A549 (cell line): ENCODE results near the gene RNF13. TPM values are rescaled to one million over a fixed set of nuclear protein-coding genes. Genes with fewer than 3 reads are reported as not detected.

Experiments
- BCL3 ChIP-seq: fragments of >200 bp; sonication (Bioruptor Twin); formaldehyde crosslinking; IDR thresholded peaks from 3 replicates; pipeline ENCODE4 v1.6.1; 2016
- CBX8 ChIP-seq: fragments of 200-600 bp; sonication (generic); IDR thresholded peaks from 2 replicates; pipeline ENCODE4 v1.6.1; 2016
- CEBPB ChIP-seq, 2 experiments: fragments of >200 bp in 1 of 2; sonication (Bioruptor Twin) in 1 of 2; formaldehyde crosslinking in 1 of 2; IDR thresholded peaks; 2 replicates each; pipeline ENCODE4 v1.6.1; 2012 to 2016
- E2F6 ChIP-seq: IDR thresholded peaks from 2 replicates; pipeline ENCODE4 v1.6.1; 2012; ENCODE audit warnings: low read depth, borderline replicate concordance
- EHMT2 ChIP-seq: fragments of 200-600 bp; sonication (generic); IDR thresholded peaks from 2 replicates; pipeline ENCODE4 v1.6.1; 2016; ENCODE audit warnings: antibody characterized with exemption, low read depth, mild to moderate bottlenecking, moderate library complexity
- EP300 ChIP-seq, 2 experiments: fragments of >200 bp; sonication (Bioruptor Twin); formaldehyde crosslinking; IDR thresholded peaks; 2 replicates in 1 of 2; 3 replicates in 1 of 2; pipeline ENCODE4 v1.6.1; 2016 to 2017
- GATA3 ChIP-seq: IDR thresholded peaks from 2 replicates; pipeline ENCODE4 v1.6.1; 2012; ENCODE audit warnings: borderline replicate concordance
- HMGXB4 ChIP-seq: fragments of 250-450 bp; sonication (Bioruptor Pico); IDR thresholded peaks from 2 replicates; pipeline ENCODE4 v1.5.0; 2021; ENCODE audit warnings: mild to moderate bottlenecking, moderate library complexity, borderline replicate concordance
- HOXA7 ChIP-seq: fragments of 250-450 bp; sonication (Bioruptor Pico); IDR thresholded peaks from 2 replicates; pipeline ENCODE4 v1.5.0; 2020; ENCODE audit warnings: mild to moderate bottlenecking, moderate library complexity
- HOXB5 ChIP-seq: fragments of 250-450 bp; sonication (Bioruptor Pico); IDR thresholded peaks from 2 replicates; pipeline ENCODE4 v1.5.0; 2020; ENCODE audit warnings: mild to moderate bottlenecking, moderate library complexity
- JUN ChIP-seq, 2 experiments: fragments of >200 bp; sonication (Bioruptor Twin); formaldehyde crosslinking; IDR thresholded peaks; 2 replicates in 1 of 2; 3 replicates in 1 of 2; pipeline ENCODE4 v1.6.1; 2016 to 2017
- JUNB ChIP-seq: fragments of >200 bp; sonication (Bioruptor Twin); formaldehyde crosslinking; IDR thresholded peaks from 2 replicates; pipeline ENCODE4 v1.6.1; 2016
- KDM5A ChIP-seq: fragments of 200-600 bp; sonication (generic); IDR thresholded peaks from 2 replicates; pipeline ENCODE4 v1.6.1; 2016; ENCODE audit warnings: antibody characterized with exemption, mild to moderate bottlenecking
- MAZ ChIP-seq: fragments of 150-350 bp; IDR thresholded peaks from 2 replicates; pipeline ENCODE4 v1.6.1; 2014; ENCODE audit warnings: antibody characterized with exemption, low read depth, low read length, borderline replicate concordance
- MYC ChIP-seq: IDR thresholded peaks from 2 replicates; pipeline ENCODE4 v1.6.1; 2012; ENCODE audit warnings: mild to moderate bottlenecking, inconsistent platforms, low read length, improper control_type of control experiment, borderline replicate concordance
- NPAS2 ChIP-seq: fragments of 250-450 bp; sonication (Bioruptor Pico); IDR thresholded peaks from 2 replicates; pipeline ENCODE4 v1.8.0; 2022; ENCODE audit warnings: mild to moderate bottlenecking, moderate library complexity, borderline replicate concordance
- PHF8 ChIP-seq: fragments of 200-600 bp; sonication (generic); IDR thresholded peaks from 2 replicates; pipeline ENCODE4 v1.6.1; 2016; ENCODE audit warnings: low read depth, mild to moderate bottlenecking, antibody characterized with exemption, moderate library complexity, borderline replicate concordance
- POLR2A ChIP-seq: IDR thresholded peaks from 2 replicates; pipeline ENCODE4 v1.6.1; 2012; ENCODE audit warnings: mild to moderate bottlenecking, low read length
- POLR2AphosphoS2 ChIP-seq: conservative IDR thresholded peaks from 2 replicates; pipeline ENCODE4 v1.6.1; 2012; ENCODE audit warnings: low read length, improper control_type of control experiment, inconsistent platforms
- RAD21 ChIP-seq, 2 experiments: fragments of >200 bp in 1 of 2; sonication (Bioruptor Twin) in 1 of 2; formaldehyde crosslinking in 1 of 2; IDR thresholded peaks in 1 of 2; conservative IDR thresholded peaks in 1 of 2; 2 replicates in 1 of 2; 3 replicates in 1 of 2; pipeline ENCODE4 v1.6.1; 2012 to 2018; ENCODE audit warnings: inconsistent platforms in 1 of 2
- RARB ChIP-seq: fragments of 250-450 bp; sonication (Bioruptor Pico); IDR thresholded peaks from 2 replicates; pipeline ENCODE4 v1.8.0; 2021; ENCODE audit warnings: mild to moderate bottlenecking, moderate library complexity
- RCOR1 ChIP-seq: fragments of 150-350 bp; IDR thresholded peaks from 2 replicates; pipeline ENCODE4 v1.6.1; 2014; ENCODE audit warnings: antibody characterized with exemption, low read length, low read depth
- RNF2 ChIP-seq: fragments of 200-600 bp; sonication (generic); IDR thresholded peaks from 2 replicates; pipeline ENCODE4 v1.6.1; 2016; ENCODE audit warnings: low read depth, mild to moderate bottlenecking, antibody characterized with exemption, moderate library complexity, borderline replicate concordance
- SMC3 ChIP-seq: fragments of >200 bp; sonication (Bioruptor Twin); formaldehyde crosslinking; IDR thresholded peaks from 3 replicates; pipeline ENCODE4 v1.6.1; 2018; ENCODE audit warnings: inconsistent platforms
- SREBF2 ChIP-seq: fragments of 450-650 bp; IDR thresholded peaks from 2 replicates; pipeline ENCODE4 v1.6.1; 2014; ENCODE audit warnings: mild to moderate bottlenecking, moderate library complexity
- TFCP2L1 ChIP-seq: fragments of 250-450 bp; sonication (Bioruptor Pico); IDR thresholded peaks from 2 replicates; pipeline ENCODE4 v1.5.0; 2021; ENCODE audit warnings: mild to moderate bottlenecking
- USF2 ChIP-seq: fragments of 450-650 bp; IDR thresholded peaks from 2 replicates; pipeline ENCODE4 v1.6.1; 2014; ENCODE audit warnings: antibody characterized with exemption
- ZC3H11A ChIP-seq: fragments of 450-650 bp; IDR thresholded peaks from 2 replicates; pipeline ENCODE4 v1.6.1; 2014; ENCODE audit warnings: antibody characterized with exemption, mild to moderate bottlenecking
- ZSCAN20 ChIP-seq: fragments of 250-450 bp; sonication (Bioruptor Pico); IDR thresholded peaks from 2 replicates; pipeline ENCODE4 v1.8.0; 2022; ENCODE audit warnings: mild to moderate bottlenecking, moderate library complexity
- polyA plus RNA-seq, 4 experiments: library from polyadenylated mRNA; depleted of rRNA in 3 of 4; stranded (reverse); fragments of >200 nt; fragmentation: RNase III in 1 of 4; extraction: RNeasy Plus Mini Kit Qiagen cat#74134 plus additional on column Dnase treatment in 1 of 4; gene quantifications; 2 replicates in 3 of 4; 3 replicates in 1 of 4; pipeline ENCODE4 v1.2.3, GENCODE V29; 2011 to 2017

Gene RNF13
- polyA plus RNA-seq, 2 of the 4 experiments (the other 2 are of a cell fraction), result 46.2 to 100 TPM

- TF ChIP-seq PHF8, result peak; percentile 83
- peak in 1 of 2 experiments; percentile 3; a peak in 1 of 5 replicates for TF ChIP-seq RAD21 (conservative IDR thresholded peaks at IDR 0.05 in 1 of 2, IDR thresholded peaks at IDR 0.05 in 1 of 2)
- no peak for TF ChIP-seq JUNB
- TF ChIP-seq MAZ, result no peak
- TF ChIP-seq HMGXB4 (CRISPR knock-in tag), result no peak
- TF ChIP-seq CBX8, result no peak
- TF ChIP-seq GATA3, result no peak
- TF ChIP-seq RNF2, result no peak
- no peak for TF ChIP-seq KDM5A
- TF ChIP-seq RCOR1, result no peak
- peak; percentile 94 for TF ChIP-seq TFCP2L1 (CRISPR knock-in tag)
- TF ChIP-seq USF2, result no peak; the same call in 1 of the 2 replicates
- no peak for TF ChIP-seq CEBPB (IDR thresholded peaks at IDR 0.05)
- peak; percentile 76 for TF ChIP-seq E2F6
- TF ChIP-seq ZC3H11A, result no peak
- no peak for TF ChIP-seq SREBF2
- TF ChIP-seq RARB (CRISPR knock-in tag), result peak; percentile 20; the same call in 1 of the 2 replicates
- TF ChIP-seq SMC3, result no peak
- TF ChIP-seq NPAS2, result 0 out of 2 replicates have a peak, but pooled peaks have one; percentile 7
- TF ChIP-seq MYC, result peak; percentile 15; the same call in 1 of the 2 replicates
- no peak for TF ChIP-seq HOXB5 (CRISPR knock-in tag)
- TF ChIP-seq EP300 (IDR thresholded peaks at IDR 0.05), result no peak
- peak; percentile 78 for TF ChIP-seq POLR2A
- TF ChIP-seq JUN (IDR thresholded peaks at IDR 0.05), result peak; percentile 90 to 92; a peak in 4 of 5 replicates
- no peak for TF ChIP-seq POLR2AphosphoS2
- TF ChIP-seq EHMT2, result no peak
- TF ChIP-seq ZSCAN20 (CRISPR knock-in tag), result no peak
- 0 out of 2 replicates have a peak, but pooled peaks have one; percentile 32 for TF ChIP-seq HOXA7
- TF ChIP-seq BCL3, result peak; percentile 87
These were observed at the start of gene RNF13 (continued) for GRCh38 chr3:149812606-149813366.
